ENCODE data around the gene F8A1. TPM values are rescaled to one million over a fixed set of nuclear protein-coding genes. Genes with fewer than 3 reads are reported as not detected.

Gene F8A1
- total RNA-seq = 3.9 TPM in 1 of 2 replicates, not detected in the other

DNA sequence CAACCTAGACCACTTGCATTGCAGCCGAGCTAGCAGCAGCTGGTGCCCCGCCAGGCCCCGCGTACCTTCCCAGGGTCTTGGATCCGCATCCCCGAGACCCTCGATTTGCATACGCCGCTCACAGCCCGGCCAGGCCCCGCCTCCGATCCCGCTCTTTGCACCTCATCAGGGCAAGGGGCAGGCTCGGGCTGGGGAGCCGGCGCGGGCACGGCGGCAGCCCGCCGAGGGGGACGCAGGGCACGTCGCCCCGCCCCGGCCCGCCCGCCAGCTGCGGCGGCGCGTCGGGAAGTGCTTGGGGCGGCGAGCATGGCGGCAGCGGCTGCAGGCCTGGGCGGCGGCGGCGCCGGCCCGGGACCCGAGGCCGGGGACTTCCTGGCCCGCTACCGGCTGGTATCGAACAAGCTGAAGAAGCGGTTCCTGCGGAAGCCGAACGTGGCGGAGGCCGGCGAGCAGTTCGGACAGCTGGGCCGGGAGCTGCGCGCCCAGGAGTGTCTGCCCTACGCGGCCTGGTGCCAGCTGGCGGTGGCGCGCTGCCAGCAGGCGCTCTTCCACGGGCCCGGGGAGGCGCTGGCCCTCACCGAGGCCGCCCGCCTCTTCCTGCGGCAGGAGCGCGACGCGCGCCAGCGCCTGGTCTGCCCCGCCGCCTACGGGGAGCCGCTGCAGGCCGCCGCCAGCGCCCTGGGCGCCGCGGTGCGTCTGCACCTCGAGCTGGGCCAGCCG, at the start of gene F8A1:
F8A1 (plus strand) TSS at position 287 of the 720 bp plus-strand sequence; CDS start at position 307, 20 bp downstream.

Other genes starting within 250 kb of the F8A1 start
- gene CTAG2, start 232.8 kb upstream of the F8A1 start, total RNA-seq = not detected in 2 replicates
- 0.24 and 0.43 TPM in 2 replicates for gene GAB3, start 135.3 kb upstream of the F8A1 start, total RNA-seq
- gene DKC1, start 123.5 kb upstream of the F8A1 start, total RNA-seq = 57.1 and 61.6 TPM in 2 replicates
- gene MPP1, start 80.9 kb upstream of the F8A1 start, total RNA-seq = 5.5 TPM in 2 replicates
- not detected in 2 replicates for gene SMIM9, start 51.7 kb upstream of the F8A1 start, total RNA-seq
- 0.64 and 1.4 TPM in 2 replicates for gene F8, start 136.4 kb downstream of the F8A1 start, total RNA-seq
- gene FUNDC2, start 140.5 kb downstream of the F8A1 start, total RNA-seq = 42.4 and 60.7 TPM in 2 replicates
- 11.1 and 15.8 TPM in 2 replicates for gene CMC4, start 184.8 kb downstream of the F8A1 start, total RNA-seq
- 1.9 and 7.2 TPM in 2 replicates for gene MTCP1, start 184.8 kb downstream of the F8A1 start, total RNA-seq
- 10.0 and 10.6 TPM in 2 replicates for gene BRCC3, start 185.2 kb downstream of the F8A1 start, total RNA-seq

All from tracheal epithelial cell (primary cell).